Astrocyte (in vitro differentiated cells and primary cell): Measurements from ENCODE around the gene BPIFB3.

Experiments
- CTCF ChIP-seq: IDR thresholded peaks from 2 replicates; pipeline ENCODE4 v1.5.1; 2011; ENCODE audit warnings: low read depth, mild to moderate bottlenecking, inconsistent platforms, low read length, moderate library complexity; ENCODE audit not compliant: insufficient read depth
- EZH2 ChIP-seq: IDR thresholded peaks from 2 replicates; pipeline ENCODE4 v1.6.1; 2012; ENCODE audit warnings: mild to moderate bottlenecking, low read length, inconsistent platforms; ENCODE audit not compliant: insufficient read depth

GRCh38 chr20:33028875-33029274 is 24.8 kb upstream of the BPIFB3 start:
- no peak for TF ChIP-seq CTCF
- no peak for TF ChIP-seq EZH2
